Measurements from ENCODE around the gene USP31. TPM values are rescaled to one million over a fixed set of nuclear protein-coding genes. Genes with fewer than 3 reads are reported as not detected.

USP31 gene
- polyA plus RNA-seq, 2 of the 4 experiments (the other 2 are of a cell fraction), result 8.3 to 18.0 TPM

DNA sequence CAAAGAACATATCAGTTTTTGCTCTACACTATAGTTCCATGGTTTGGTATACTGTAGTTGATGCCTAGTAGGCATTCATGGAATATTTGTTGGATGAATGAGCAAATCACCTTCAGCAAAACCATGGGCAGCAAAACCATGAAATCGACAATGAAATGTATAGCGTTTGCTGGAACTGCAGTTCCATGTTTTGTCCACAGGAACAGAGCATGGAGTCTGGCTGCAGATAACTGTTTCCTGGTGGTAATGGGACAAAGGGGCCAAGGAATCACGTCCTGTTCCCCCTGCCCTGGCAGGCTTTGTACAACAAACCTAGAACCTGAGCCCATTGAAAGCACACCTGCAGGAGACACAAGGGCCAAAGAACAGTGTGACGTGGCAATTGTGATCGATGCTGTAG lies 101.1 kb downstream of the USP31 start:
- peaks cover 8% of the 10 kb centered on the region; the same call in 2 of the 3 replicates for H3K9me3 ChIP-seq
- TF ChIP-seq, protein P1, sequence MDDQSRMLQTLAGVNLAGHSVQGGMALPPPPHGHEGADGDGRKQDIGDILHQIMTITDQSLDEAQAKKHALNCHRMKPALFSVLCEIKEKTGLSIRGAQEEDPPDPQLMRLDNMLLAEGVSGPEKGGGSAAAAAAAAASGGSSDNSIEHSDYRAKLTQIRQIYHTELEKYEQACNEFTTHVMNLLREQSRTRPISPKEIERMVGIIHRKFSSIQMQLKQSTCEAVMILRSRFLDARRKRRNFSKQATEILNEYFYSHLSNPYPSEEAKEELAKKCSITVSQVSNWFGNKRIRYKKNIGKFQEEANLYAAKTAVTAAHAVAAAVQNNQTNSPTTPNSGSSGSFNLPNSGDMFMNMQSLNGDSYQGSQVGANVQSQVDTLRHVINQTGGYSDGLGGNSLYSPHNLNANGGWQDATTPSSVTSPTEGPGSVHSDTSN (IDR thresholded peaks at IDR 0.05), result no peak
- TF ChIP-seq RCOR1 (IDR thresholded peaks at IDR 0.05; ENCODE audit: low read depth, low read length), result no peak
- no peak for TF ChIP-seq EHMT2 (IDR thresholded peaks at IDR 0.05; ENCODE audit: low read depth)
- TF ChIP-seq RARB (CRISPR knock-in tag; IDR thresholded peaks at IDR 0.05), result no peak
- TF ChIP-seq, protein P2, sequence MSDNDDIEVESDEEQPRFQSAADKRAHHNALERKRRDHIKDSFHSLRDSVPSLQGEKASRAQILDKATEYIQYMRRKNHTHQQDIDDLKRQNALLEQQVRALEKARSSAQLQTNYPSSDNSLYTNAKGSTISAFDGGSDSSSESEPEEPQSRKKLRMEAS (IDR thresholded peaks at IDR 0.05), result no peak
- no peak for TF ChIP-seq NFE2L2 (conservative IDR thresholded peaks at IDR 0.05; ENCODE audit: low read length)
- POLR2A ChIA-PET, result no interaction called here
- ATAC-seq (peak; percentile 64 to 76; a peak in 4 of 6 replicates), DNase-seq (ENCODE audit: low read depth in 1 of 2, low spot score in 1 of 2) (peak in 1 of 2 experiments; percentile 18), FAIRE-seq (no peak)
- WGBS (ENCODE audit: missing lambda C conversion rate), result 21% methylated on average over 5 of the region's 5 CpGs
- CTCF ChIA-PET, result interaction anchor here (0.6 to 1.5 kb wide), 5 partner anchors 9 to 1518 kb away, joined by 3 to 5 read pairs (median 3); no protein-coding TSS in a partner anchor
- H3K4me1 ChIP-seq, result no peaks in the 10 kb centered on the region
- H3K4me2 ChIP-seq, result no peak overlapping the region
- no peak overlapping the region for H3K27ac ChIP-seq
- H3K4me3 ChIP-seq, result no peak overlapping the region

- TF ChIP-seq SMC3 (IDR thresholded peaks at IDR 0.05), result no peak
- no peak for TF ChIP-seq POLR2A (IDR thresholded peaks at IDR 0.05; ENCODE audit: low read length)
- TF ChIP-seq, protein P3, sequence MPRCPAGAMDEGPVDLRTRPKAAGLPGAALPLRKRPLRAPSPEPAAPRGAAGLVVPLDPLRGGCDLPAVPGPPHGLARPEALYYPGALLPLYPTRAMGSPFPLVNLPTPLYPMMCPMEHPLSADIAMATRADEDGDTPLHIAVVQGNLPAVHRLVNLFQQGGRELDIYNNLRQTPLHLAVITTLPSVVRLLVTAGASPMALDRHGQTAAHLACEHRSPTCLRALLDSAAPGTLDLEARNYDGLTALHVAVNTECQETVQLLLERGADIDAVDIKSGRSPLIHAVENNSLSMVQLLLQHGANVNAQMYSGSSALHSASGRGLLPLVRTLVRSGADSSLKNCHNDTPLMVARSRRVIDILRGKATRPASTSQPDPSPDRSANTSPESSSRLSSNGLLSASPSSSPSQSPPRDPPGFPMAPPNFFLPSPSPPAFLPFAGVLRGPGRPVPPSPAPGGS (IDR thresholded peaks at IDR 0.05), result no peak
- no peak for TF ChIP-seq HOXA7 (CRISPR knock-in tag; IDR thresholded peaks at IDR 0.05)
- TF ChIP-seq NFE2L2 (conservative IDR thresholded peaks at IDR 0.05; ENCODE audit: low read length), result no peak
- TF ChIP-seq RFX5 (IDR thresholded peaks at IDR 0.05), result no peak
- no peak for TF ChIP-seq TP53 (CRISPR knock-in tag; IDR thresholded peaks at IDR 0.05)
- no peak for TF ChIP-seq ZSCAN20 (CRISPR knock-in tag; IDR thresholded peaks at IDR 0.05)
- no peaks in the 10 kb centered on the region for H3K4me1 ChIP-seq
- ATAC-seq (no peak), FAIRE-seq (no peak), DNase-seq (ENCODE audit: low read depth in 1 of 2, low spot score in 1 of 2) (no peak)
- WGBS (ENCODE audit: missing lambda C conversion rate), result 6% methylated on average over 1 of the region's 1 CpG
- ChIA-PET CTCF (no interaction called here), POLR2A (no interaction called here)
- no peak overlapping the region for H3K4me2 ChIP-seq
- no peak overlapping the region for H3K27ac ChIP-seq
- peaks cover 8% of the 10 kb centered on the region; the same call in 2 of the 3 replicates for H3K9me3 ChIP-seq
- no peak overlapping the region for H3K4me3 ChIP-seq
These were observed 104.2 kb downstream of the USP31 start for GRCh38 chr16:23045025-23045424.

DNA sequence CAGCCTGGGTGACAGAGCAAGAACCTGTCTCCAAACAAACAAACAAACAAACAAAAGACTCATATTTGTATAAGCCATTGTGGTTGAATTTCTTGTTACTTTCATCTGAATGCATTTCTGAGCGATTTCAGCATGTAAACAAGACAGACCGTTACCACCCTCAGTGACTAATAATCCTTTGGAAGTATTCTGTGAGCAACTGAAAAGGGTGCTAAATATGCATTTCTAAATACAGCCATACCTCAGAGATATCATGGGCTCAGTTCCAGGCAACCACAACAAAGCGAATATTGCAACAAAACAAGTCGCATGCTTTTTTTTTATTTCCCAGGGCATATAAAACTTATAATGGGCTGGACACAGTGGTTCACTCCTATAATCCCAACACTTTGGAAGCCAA lies 109.0 kb downstream of the USP31 start:
- CTCF ChIA-PET, result no interaction called here
- FAIRE-seq, result no peak
- POLR2A ChIA-PET, result no interaction called here
- 50% methylated on average over 4 of the region's 4 CpGs for WGBS (ENCODE audit: missing lambda C conversion rate)
- no peak for TF ChIP-seq ZSCAN20 (CRISPR knock-in tag; IDR thresholded peaks at IDR 0.05)
- TF ChIP-seq ESRRA (IDR thresholded peaks at IDR 0.05; ENCODE audit: borderline replicate concordance, low read length), result no peak
- H3K4me1 ChIP-seq, result no peaks in the 10 kb centered on the region
- ATAC-seq, result no peak
- DNase-seq (ENCODE audit: low read depth in 1 of 2, low spot score in 1 of 2), result peak in 1 of 2 experiments; percentile 16
- H3K27ac ChIP-seq, result no peak overlapping the region
- no peak overlapping the region for H3K4me3 ChIP-seq
- peaks cover 5% of the 10 kb centered on the region; the same call in 2 of the 3 replicates for H3K9me3 ChIP-seq
- no peak overlapping the region for H3K4me2 ChIP-seq

- ChIA-PET POLR2A (no interaction called here), CTCF (interaction anchor here (0.9 to 1.0 kb wide), 2 partner anchors 9 to 396 kb away, joined by 3 read pairs; no protein-coding TSS in a partner anchor)
- Histone ChIP-seq H3K4me1 (no peaks in the 10 kb centered on the region), H3K4me3 (no peak overlapping the region), H3K27ac (no peak overlapping the region), H3K9me3 (no peaks in the 10 kb centered on the region), H3K4me2 (no peak overlapping the region)
- no peak for FAIRE-seq
- DNase-seq (ENCODE audit: low read depth in 1 of 2, low spot score in 1 of 2), result no peak
- TF ChIP-seq JUNB (IDR thresholded peaks at IDR 0.05) (no peak), NPAS2 (CRISPR knock-in tag; IDR thresholded peaks at IDR 0.05; ENCODE audit: borderline replicate concordance) (no peak), EHF (CRISPR knock-in tag; IDR thresholded peaks at IDR 0.05) (no peak), FOSL2 (IDR thresholded peaks at IDR 0.05) (no peak), FOSL2 (CRISPR knock-in tag; IDR thresholded peaks at IDR 0.05) (no peak), TP53 (CRISPR knock-in tag; IDR thresholded peaks at IDR 0.05) (no peak), CHD4 (IDR thresholded peaks at IDR 0.05; ENCODE audit: borderline replicate concordance) (no peak), CEBPB (IDR thresholded peaks at IDR 0.05) (no peak), SMC3 (IDR thresholded peaks at IDR 0.05) (no peak), HOXB13 (CRISPR knock-in tag; IDR thresholded peaks at IDR 0.05; ENCODE audit: low read depth) (no peak), RAD21 (conservative IDR thresholded peaks at IDR 0.05 in 1 of 2, IDR thresholded peaks at IDR 0.05 in 1 of 2) (no peak), MAFK (IDR thresholded peaks at IDR 0.05; ENCODE audit: partially characterized antibody) (no peak), FOXS1 (CRISPR knock-in tag; IDR thresholded peaks at IDR 0.05) (no peak), RARB (CRISPR knock-in tag; IDR thresholded peaks at IDR 0.05) (no peak)
- TF ChIP-seq, protein P4, sequence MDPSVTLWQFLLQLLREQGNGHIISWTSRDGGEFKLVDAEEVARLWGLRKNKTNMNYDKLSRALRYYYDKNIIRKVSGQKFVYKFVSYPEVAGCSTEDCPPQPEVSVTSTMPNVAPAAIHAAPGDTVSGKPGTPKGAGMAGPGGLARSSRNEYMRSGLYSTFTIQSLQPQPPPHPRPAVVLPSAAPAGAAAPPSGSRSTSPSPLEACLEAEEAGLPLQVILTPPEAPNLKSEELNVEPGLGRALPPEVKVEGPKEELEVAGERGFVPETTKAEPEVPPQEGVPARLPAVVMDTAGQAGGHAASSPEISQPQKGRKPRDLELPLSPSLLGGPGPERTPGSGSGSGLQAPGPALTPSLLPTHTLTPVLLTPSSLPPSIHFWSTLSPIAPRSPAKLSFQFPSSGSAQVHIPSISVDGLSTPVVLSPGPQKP (IDR thresholded peaks at IDR 0.05; ENCODE audit: low read depth, low read length), result no peak
- TF ChIP-seq, protein P3 (IDR thresholded peaks at IDR 0.05), result no peak
- 14% methylated on average over 4 of the region's 4 CpGs for WGBS (ENCODE audit: missing lambda C conversion rate)
- no peak for ATAC-seq
These were observed 110.1 kb downstream of the USP31 start for GRCh38 chr16:23039118-23039517.

Data from A549 (cell line).